HK-2 (cell line): ENCODE results near the gene CPZ.
"Not testable (repeated sequence)": the region's sequence is repeated elsewhere in the genome, so short reads cannot be mapped to it uniquely, and the experiment has no call there.

ENCODE experiments used
- DNase-seq: peaks from one replicate; pipeline ENCODE4 v3.0.0-alpha.2; 2018; ENCODE audit not compliant: unreplicated experiment

CPZ gene

DNA sequence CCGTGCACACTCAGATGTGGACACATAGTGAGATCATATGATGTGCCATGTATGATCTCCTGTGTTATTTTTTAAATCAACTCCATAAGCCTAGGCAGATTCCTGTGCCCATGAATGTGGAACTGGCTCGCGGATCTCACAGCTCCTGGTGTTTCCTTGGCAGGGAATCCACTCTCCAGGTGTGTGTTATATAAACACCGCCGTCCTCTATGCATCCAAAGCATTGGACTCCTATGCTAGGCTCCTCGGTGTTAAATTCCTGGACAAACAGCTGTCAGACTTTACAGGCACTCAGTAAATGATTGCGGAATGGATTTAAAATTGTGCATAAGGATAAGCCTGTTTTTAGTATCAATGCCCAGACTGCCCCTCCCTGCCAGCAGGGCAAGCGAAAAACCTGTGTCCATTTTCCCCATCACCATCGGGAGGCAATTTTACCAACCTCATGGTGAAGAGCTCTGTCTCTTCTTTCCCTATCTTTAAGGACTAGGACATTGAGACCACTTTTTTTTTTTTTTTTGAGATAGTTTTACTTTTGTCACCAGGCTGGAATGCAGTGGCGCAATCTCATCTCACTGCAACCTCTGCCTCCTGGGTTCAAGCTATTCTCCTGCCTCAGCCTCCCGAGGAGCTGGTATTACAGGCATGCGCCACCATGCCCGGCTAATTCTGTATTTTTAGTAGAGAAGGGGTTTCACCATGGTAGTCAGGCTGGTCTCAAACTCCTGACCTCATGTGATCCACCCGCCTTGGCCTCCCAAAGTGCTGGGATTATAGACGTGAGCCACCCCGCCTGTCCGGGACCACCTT, 36.0 kb upstream of the CPZ start:
- no peak for DNase-seq

DNA sequence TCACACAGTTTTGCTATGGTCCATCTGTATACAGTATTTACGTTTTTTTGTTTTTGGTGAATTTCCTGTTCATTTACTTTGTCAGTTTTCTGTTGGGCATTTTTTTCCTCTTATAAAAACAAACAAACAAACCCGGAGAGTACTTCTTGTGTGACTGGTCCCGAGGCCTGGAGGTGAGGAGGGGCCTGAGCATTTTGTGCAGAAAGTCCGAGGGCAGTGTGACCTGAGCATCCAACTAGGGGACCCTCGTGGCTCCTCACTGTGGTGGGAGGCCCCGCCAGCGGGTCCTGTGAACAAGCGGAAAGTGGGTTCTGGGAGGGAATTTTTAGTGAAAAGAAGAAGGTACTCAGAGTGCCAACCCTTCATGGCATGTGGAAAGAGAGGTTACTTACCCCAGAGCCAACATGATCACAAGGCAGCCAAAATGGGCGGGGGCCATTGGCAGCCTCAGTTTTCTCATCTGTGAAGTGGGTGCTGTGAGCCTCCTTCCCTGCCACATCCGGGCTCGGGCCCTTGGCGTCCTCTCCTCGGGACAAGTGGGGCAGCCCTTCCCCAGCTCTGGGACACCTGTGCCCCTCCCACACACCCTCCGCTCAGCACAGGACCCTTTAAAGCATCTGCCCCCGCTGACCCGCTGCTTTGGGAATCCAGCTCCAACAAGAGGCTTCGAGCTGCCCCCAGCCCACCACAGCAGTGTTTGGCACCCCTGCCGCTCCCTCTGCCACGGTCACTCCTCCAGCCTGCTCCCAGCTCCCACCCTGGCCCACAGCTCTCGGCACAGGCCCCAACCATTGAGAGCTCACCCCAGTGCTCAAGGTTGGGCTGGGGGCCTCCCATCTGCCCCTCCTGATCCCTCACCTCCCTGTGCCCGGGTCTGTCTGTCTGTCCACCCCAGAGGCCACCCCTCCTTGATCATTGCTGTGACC, 35.2 kb upstream of the CPZ start:
- DNase-seq = no peak

DNA sequence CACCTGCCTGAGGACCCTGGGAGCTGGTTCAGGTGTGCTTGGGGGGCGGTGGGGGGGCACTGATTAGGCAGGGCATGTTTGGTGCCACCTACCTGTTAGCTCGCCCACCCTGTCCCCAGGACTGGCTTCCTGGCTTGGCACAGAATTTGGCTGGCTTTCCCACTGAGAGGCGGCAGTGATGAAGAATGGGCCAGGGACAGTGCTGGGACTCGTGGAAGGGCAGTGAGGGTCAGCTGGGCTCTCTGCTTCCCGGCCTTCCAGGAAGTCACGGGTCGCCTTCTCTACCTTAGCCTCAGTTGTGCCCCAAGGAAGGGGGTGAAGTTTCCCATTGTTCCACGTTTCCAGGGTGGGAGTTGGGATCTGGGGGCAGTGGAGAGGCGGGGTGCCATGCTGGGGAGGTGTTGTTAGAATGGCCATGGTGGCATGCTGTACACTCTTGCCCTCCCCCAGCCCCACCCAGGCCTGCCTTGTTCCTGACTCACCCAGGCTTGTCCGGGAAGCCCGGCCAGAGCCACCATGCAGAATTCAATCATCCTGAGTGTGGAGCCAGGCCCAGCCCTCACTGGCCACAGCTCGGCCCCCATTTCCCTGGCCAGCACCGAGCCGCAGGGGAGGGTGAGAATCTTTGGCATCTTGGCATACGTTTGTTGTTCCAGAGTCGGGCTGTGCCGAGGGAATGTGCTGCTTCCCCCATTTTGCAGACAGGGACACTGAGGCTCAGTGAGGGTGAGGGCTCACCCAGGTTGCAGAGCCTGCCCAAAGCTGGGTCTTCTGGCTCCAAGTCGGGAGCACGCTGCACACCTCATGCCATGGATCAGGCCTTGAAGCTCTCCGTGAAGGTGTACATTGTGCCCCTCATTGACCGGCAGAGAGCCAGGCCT, 34.2 kb upstream of the CPZ start:
- no peak for DNase-seq

DNA sequence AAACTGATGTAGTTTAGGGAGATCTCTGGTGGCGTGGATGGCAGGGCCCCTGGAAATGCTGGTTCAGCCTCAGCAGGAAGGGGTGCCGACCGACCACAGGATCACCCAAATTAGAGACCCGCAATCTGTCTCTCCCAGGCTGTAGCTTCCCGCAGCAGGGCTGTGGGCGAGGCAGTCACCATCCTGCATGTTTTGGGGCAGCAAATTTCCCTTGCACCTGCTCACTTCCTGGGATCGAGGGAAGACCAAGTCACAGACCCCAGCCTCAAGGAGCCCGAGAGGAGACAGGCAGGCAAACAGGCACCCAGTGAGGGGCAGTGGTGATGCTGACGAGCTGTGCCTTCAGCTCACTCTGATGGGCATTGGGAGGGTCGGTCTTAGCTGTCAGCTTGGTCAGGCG, 33.6 kb upstream of the CPZ start:
- no peak for DNase-seq

DNA sequence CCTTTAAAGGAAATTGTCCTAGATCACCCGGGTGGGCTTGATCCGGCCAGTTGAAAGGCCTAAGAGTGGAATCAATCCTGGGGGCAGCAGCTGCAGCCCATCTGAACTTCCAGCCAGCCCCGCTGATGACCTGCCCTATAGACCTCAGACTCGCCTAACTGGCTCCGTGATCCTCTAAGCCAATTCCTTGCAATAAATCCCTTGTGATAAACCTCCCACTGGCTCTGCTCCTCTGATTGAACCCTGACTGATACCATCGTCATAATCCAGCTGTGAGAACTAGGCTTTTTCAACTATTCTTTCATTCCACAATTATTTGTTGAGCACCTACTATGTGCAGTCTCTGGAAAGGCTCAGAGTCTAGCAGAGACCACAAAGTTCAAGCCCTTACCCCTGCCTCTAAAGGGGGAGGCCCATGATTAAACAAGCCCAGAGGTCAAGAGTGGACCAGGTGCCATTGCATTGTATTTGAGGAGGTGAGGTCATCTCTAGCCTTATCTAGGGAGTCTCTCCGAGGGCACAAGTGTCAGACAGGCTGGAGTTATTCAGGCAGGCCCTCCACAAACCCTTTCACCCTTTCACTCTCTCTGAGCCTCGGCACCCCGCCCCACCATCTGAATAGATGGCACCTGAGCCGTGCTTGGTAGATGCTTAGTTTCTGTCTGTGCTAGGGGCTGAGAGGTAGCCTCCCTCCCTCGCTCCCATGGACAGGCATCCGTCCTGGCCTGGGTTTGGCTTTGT, 32.9 kb upstream of the CPZ start:
- no peak for DNase-seq

DNA sequence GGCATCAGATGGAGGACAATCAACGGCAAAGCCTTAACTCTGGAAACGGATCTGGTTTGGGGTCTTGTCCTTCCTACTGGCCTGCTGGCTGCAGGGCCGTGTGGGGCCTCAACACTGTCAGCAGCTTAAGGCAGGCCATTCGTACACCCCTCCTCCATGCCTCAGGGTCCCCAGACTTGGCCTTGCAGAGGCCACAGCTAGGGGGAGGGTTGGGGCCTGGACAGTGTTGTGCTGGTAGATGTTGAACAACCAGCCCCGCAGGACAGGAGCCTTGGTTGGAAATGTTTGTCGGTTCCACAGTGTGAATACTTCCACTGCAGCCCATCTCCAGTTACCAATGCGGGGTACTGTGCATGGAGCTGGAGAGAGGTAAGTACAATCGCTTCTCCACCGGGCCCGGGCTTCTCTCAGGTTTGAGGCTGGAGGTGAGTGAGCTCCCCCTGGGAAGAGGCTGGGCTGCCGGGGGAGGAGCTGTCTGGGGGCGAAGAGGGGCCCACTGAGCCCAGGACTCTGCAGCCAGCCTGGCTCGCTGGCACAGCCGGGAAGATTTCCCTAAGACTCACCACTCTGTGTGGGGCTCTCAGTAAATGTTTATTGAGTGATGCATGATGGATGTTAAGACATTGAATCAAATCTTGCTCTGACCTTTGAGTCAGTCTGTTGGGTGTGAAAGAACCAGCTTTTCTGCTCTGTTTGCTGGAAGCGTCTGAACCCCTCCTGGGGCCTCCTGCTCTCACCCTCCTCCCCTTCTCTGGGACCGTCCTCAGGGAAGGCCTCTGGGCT, 32.1 kb upstream of the CPZ start:
- DNase-seq = no peak

DNA sequence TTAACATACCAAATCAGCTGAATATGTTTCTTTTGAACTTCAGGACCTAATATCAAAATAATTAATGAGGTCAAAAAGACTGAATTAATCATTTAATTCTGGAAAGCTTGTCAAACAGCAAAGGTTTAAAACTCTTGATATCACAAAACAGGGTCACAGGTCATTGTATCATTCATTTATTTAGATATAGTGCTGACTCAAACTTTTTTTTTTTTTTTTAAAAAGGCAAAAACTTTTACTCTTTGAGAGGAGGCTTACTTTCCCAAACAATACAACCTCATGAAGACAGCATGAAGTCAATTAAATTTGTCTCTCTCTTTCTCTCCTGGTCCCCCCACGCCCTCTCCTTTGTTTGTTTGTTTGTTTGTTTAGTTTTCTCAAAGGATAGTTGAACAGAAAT, 28.0 kb upstream of the CPZ start:
- no peak for DNase-seq

DNA sequence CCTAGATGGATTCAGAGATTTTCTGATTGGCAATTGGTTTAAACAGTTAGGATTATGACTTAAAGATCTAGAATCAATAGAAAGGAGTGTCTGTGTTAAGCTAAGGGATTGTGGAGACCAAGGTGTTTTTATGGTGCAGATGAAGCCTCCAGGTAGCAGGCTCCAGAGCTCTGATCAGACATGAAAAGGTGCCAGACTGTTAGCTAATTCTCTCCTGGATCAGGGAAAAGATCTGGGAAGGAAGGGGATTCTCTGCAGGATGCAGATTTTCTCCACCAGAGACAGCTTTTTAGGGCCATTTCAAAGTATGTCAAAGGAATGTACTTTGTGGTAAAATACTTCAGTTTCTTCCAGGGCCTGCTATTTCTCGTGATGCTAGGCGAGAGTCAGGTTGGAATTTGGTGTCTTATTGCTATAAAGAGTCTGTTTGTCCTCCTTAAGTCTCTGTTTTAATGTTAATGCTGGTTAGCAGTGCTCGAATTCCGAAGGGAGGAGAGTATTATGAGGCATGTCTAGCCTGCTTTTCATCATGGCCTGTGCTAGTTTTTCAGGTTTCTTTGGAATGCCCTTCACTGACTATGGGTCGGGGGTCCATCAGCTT, 24.4 kb upstream of the CPZ start:
- no peak for DNase-seq

DNA sequence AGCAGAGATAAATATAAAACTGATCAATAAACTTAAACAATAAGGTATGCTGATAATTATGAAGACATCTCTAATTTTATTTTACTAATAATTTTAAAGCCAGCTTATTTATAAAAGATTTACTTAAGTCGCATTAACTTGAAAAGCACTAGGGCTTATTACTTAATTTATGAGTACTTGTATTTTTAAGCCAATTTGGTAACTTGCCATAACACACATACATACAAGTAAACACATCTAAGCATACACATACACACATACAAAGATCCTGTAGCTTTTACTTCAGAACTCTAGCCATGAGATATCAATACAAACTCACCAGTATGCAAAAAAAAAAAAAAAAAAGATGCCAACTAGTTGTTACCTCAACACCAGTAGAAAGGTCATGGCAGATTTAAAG, 22.4 kb upstream of the CPZ start:
- no peak for DNase-seq

DNA sequence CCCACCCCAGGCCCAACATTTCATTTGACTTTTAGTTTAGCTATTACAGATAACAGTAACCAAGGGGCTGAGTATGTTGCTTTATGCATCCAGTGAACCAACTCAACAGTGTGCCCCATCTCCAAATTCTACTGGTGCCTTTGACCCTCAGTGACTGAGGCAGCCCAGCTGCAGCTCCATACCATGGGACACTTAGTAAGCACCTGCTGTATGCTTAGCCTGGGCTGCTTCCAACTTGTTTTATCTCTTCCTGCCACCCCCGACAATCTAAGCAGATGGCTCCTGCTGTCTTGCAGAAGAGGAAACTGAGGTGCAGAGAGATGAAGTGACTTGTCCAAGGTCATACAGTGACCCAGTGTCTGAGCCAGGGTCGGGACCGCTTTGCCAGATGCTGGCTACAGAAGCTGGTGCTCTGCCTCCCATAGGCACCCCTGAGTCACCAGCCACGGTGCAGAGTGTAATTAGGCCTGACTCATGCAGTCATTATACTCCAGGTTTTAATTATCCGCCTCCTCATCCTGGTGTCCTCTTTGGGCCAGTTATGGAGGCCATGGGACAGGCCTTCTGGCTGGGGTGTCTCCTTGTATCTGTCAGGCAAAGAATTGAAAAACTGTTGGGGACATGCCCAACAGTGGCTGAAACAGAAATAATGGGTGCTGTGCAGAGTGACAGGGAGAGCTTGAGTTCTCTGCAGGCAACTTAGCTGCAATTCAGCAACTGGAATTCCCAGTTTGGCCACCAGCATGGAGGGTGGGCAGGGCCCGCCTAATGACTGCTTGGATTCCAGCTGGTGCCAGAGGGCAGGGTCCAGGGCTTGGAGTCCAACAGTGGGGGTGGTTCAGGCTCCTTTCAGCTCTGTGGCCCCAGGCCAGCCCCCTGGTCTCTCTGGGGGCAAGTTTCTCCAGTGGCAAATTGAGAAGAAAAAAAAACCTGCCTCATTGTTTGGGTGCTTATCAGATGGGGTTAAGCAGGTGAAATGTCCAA, 20.6 kb upstream of the CPZ start:
- DNase-seq = no peak

DNA sequence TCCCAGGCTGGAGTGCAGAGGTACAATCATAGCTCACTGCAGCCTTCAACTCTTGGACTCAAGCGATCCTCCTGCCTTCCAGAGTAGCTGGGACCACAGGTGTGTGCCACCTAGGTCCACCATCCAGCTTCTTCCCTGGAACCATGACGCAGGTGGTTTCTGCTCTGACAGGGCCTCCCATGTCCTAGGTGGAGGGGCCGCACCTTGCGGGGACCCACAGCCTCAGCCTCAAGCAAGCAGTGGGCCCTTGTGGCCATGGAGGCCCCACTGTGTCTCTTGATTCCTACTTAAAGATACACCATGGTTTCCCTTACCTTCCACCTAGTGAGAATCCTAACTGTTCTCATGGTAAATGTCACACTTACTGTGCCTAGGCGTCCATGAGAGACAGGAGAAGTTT, 19.3 kb upstream of the CPZ start:
- no peak for DNase-seq

DNA sequence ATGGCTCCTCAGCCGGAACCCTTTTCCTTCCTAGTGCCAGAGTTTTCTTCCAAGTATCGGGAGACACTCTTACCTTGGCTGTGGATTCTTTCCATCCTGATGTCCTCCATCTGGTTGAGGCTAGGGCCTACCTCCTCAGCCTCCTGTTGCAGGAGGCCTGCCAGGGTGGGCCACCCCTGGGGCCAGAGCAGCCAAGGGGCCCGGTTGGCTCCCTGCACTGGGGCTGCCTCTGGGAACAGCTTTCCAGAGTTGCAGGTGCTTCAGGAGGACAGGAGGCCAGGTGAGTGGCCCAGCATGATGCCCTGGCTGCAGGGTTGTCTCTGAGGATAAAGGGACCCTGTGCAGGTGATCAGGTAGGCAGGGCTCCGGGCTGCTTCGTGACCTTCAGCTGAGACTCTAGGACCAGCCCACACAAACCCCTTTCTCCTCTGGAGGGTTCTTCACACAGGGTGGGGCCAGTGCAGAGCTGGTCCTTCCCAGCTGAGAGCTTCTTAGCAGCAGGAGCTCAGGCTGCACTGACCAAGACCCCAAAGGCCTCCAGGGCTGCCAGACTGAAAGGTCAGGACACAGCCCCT, 17.7 kb upstream of the CPZ start:
- DNase-seq = no peak

DNA sequence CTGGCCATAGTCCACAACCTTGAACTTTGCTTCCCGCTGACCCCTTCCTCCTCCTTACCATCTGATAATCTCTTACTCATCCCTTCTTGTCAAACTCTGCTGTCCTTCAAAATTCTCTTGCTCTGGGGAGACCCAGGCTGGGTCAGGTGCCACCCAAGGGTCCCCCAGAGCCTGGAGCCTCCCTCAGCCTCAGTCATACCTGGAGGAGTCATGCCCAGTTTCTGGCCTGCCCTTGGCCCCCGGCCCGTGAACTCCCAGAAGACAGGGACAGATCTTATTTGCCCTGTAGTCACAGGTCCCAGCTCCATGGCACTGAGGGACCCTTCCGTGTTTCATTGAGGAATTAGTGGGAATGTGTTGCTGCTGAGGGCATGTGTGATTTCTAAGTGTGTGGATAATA, 17.1 kb upstream of the CPZ start:
- DNase-seq = no peak

DNA sequence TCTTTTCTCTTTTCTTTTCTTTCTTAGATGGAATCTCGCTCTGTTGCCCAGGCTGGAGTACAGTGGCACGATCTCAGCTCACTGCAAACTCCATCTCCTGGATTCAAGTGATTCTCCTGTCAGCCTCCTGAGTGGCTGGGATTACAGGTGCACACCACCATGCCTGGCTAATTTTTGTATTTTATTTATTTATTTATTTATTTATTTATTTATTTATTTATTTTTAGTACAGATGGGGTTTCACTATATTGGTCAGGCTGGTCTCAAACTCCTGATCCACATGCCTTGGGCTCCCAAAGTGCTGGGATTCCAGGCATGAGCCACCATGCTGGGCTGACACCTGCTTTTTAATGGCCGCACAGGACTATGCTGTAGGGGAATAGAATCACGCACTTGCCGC, 16.0 kb upstream of the CPZ start:
- not testable (repeated sequence) for DNase-seq

DNA sequence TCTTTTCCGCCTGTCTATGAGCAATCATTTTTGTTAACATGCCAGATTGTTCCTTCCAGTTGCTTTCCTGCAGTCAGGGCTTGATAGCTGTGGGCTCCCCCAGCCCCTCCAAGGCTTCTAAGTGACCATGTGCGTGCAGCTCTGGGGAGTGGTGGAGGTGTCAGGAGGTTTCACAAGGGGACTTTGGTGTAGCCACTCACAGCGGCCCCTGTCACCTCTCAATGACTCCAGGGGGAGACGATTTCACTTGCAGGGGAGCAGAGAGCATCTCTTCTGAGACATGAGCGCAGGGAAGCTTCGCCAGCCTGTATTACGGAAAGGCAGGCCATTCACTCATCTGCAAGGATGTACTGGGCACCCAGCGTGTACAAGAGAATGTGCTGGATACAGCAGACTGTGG, 15.5 kb upstream of the CPZ start:
- DNase-seq = no peak

DNA sequence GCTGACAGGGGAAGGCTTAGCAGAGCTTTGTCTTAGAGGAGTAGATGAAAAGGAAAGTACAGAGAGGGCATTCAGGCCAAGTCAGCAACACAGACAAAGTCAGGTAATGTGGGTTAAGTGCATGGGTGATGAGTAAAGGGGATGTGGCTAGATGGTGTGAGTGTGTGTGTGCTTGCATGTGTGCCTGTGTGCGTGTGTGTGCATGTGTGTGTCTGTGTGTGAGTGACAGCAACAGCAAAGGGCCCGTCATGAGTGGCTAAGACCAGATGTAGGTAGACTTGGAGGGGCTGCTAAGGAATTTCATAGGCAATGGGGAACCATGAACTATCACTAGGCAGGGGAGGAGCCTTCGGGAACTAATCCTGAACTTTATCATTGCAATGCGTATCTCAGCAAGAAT, 14.6 kb upstream of the CPZ start:
- DNase-seq = no peak

DNA sequence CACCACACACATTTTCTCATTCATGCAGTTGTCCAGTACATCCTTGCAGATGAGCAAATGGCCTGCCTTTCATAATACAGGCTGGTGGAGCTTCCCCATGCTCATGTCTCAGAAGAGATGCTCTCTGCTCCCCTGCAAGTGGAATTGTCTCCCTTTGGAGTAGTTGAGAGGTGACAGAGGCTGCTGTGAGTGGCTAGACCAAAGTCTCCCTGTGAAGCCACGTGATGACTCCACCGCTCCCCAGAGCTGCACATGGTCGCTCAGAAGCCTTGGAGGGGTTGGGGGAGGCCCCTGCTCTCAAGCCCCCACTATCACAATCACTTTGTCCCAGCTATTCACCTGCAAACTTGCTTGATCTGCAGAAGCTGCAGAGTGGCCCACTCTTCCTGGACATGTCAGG, 13.8 kb upstream of the CPZ start:
- no peak for DNase-seq

DNA sequence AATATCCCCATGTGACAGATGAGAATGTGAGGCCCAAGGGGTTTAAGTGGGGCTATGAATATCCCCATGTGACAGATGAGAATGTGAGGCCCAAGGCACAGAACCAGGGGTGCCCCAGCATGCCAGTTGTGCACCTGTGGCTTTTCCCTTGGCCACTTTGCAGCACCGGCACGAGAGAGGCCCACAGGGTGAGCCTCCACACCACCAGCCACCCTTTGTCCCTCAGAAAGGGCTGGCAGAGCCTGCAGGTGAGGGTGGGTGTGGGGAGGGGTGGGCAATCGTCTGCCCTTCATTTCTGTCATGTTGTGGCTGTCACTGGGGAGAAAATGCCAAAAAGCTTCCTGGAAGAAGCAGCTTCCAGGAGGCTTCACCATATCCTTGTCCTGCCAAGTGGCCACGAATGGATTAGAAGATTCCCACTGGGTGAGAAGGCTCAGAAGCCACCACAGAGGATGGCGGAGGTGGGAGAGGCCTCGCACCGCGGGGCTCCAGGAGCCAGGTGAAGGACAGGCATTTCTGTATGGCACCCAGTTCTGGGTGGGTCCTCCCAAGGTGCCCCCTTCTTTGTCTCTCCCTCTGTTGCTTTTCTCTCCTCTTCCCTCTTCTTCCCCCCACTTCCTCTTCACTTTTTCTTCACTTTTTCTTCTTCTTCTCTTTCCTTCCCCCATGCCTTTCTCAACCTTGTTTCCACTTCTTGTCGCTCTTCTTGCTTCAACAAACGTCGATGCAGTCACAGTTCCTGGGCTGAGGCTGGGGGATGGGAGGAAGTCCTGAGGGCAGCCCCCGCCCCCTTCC, 12.8 kb upstream of the CPZ start:
- DNase-seq = no peak
